Activated CD4-positive, alpha-beta T cell treated with anti-CD3 and anti-CD28 coated beads for 48 hours (primary cell): ENCODE data around the gene HGD.

Experiments
- DNase-seq: peaks from one replicate; pipeline ENCODE4 v3.0.0-alpha.2; 2020

The HGD gene, protein sequence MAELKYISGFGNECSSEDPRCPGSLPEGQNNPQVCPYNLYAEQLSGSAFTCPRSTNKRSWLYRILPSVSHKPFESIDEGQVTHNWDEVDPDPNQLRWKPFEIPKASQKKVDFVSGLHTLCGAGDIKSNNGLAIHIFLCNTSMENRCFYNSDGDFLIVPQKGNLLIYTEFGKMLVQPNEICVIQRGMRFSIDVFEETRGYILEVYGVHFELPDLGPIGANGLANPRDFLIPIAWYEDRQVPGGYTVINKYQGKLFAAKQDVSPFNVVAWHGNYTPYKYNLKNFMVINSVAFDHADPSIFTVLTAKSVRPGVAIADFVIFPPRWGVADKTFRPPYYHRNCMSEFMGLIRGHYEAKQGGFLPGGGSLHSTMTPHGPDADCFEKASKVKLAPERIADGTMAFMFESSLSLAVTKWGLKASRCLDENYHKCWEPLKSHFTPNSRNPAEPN

DNA sequence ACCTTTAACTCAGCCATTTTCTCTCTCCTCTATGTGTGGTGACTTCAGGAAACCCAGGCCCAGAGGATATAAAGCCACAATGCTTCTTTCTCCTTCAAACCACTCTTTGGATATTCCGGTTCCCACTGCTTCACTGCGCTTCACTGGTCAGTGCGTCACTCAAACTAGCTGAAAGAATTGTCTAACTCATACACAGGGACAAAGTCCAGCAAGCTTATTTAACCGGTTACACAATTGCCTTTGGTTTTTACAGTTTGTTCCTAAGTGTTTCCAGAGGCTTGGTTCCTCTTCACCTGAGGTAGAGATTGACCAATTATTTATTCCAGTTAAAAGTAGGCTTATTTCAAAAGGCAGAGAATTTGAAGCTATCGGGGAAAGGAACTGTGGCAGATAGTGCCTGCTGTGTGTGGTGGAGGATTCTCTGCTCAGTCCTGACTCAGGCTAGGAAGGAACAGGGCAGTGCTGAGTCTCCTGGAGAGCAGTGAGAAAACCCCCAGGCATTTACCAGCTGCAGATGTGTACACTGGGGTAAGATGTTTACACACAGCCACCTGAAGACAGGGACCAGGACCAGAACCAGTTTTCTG is at the start of gene HGD:
TSS of gene HGD (minus strand) at position 145 of the 587 bp plus-strand sequence. CDS start at position 17, 128 bp downstream.
- no peak for DNase-seq

DNA sequence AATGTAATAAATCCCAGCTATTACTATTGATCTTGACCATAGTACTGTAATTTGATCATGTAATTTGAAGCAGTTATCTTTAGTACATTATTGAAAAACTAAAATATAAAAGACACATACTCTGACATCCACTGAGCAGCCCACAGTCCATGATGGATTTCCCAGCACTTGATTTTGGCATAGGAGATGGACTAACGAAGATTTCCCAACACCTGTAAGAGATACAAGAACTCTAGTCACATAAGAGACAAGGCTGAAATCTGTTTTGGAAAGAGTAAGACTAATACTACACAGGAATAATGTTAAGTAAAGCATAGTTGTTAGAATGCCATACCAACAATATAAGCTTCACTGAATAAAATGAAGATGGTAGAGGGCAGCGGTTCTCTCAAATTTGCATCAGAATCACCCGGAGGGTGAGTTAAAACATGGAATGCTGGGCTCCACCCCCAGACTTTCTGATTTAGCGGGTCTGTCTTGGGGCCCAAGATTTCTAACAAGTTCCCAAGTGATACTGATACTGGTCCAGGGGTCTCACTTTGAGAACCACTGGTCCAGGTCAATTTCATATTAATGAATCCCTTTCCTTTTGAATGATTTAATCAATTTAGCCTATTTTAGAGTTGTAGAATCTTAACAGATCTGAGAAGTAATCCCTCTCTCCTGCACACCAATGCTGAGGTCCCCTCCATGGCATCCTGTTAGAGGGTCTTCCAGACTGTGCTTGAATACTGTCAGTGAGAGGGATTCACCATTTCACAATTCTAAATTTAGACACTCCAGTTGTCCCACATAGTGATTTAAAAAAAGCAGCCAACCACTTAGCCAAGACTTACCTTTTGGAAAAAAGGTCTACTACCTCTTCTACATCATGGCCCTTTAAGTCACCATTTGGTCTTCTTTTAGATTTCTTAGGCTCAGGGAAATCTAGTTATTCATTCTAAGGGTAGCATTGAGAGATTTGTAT is 48.8 kb upstream of the HGD start:
- no peak for DNase-seq

DNA sequence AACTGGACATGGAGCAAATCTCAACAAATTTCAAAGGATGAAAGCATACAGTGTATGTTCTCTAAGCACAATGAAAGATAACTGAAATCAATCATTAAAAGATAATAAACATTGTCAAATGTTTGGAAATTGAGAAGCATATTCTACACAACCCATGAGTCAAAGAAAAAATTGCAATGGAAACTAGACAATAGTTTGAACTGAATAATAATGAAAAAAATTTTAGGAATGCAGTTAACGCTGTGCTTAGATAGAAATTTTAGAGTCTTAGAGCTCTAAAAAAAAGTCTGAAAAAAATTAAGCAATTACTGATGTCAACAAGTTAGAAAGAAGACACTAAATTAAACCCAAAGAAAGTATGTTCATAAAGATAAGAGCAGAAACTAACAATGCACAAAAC is 44.8 kb upstream of the HGD start:
- DNase-seq, result no peak

DNA sequence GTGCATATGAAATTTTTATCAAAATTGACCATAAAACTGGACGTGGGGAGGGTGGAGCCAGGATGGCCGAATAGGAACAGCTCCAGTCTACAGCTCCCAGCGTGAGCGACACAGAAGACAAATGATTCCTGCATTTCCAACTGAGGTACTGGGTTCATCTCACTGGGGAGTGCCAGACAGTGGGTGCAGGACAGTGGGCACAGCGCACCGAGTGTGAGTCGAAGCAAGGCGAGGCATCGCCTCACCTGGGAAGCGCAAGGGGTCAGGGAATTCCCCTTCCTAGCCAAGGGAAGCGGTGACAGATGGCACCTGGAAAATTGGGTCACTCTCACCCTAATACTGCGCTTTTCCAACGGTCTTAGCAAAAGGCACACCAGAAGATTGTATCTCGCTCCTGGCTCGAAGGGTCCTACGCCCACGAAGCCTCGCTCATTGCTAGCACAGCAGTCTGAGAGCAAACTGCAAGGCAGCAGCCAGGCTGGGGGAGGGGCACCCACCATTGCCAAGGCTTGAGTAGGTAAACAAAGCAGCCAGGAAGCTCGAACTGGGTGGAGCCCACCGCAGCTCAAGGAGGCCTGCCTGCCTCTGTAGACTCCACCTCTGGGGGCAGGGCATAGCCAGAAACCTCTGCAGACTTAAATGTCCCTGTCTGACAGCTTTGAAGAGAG is 37.3 kb upstream of the HGD start:
- DNase-seq, result peak; percentile 63

DNA sequence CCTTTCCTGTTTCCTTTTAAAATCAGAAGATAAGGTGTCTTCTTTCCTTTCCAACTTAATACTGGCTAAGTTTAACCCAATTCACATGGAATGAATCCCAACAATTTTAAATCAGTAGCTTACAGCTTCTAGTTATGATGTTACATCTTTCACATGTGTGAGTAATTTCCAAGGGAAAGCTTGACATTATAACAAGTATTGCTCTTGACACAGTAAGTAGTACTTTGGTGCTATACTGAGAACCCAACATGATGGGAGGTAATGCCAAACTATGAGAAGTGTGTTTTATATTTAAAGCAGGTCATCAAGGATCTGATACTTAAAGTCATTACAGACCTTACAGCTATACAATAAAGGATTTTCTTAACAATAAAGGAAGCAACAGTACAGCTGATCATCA is 31.2 kb upstream of the HGD start:
- no peak for DNase-seq

DNA sequence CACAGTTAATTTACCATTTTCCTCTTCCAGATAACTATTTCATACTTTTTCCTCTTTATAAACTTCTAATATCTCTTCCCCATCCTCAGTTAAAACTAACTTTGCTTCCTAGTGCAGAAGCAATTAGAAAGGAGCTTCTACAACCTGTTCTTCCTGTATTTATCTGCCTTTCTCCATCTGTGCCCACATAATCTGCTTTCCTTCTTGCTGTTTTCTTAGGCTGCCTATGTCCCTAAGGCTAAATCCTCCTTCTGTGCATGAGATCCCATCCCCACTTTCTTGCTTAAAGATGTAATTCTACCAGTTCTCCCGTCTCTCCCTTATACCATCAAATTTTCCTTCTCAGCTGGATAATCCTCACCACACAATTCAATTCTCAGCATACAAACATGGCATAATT is 28.3 kb upstream of the HGD start:
- no peak for DNase-seq

DNA sequence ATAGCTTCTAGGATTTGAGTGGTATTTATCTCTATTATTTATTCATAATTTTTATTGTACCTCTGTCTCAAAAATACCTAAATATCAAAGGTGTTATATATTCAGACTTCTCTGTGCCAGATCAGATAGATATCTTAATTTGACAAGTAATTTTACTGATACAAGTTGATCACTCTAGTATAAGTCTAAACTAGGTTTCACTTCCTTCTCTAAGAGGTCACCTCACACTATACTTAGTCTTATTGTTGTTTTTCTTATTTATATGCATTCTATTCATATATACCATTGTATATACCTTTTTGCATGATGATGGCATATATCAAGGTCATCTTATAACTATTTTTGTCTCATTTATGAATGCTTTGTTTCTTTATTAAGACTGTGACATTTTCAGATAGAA is 26.4 kb upstream of the HGD start:
- no peak for DNase-seq

DNA sequence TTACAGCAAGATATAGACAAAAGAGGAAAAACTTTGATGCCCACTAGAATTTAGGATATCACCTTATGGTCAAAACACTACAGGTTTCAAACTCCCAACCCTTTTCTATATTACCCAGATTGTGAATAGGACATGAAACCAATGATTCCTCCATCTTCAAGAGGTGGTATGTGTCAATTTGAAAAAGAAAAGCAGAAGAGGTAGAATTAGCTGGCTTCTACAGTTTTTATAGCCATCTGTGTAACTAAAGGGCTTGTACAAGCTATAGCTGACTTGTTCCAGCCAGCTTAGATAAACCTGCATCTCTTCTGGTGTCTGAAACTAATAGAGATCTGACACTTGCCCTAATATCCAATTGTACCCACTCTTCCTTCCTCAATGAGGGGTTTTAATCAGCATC is 24.9 kb upstream of the HGD start:
- no peak for DNase-seq

DNA sequence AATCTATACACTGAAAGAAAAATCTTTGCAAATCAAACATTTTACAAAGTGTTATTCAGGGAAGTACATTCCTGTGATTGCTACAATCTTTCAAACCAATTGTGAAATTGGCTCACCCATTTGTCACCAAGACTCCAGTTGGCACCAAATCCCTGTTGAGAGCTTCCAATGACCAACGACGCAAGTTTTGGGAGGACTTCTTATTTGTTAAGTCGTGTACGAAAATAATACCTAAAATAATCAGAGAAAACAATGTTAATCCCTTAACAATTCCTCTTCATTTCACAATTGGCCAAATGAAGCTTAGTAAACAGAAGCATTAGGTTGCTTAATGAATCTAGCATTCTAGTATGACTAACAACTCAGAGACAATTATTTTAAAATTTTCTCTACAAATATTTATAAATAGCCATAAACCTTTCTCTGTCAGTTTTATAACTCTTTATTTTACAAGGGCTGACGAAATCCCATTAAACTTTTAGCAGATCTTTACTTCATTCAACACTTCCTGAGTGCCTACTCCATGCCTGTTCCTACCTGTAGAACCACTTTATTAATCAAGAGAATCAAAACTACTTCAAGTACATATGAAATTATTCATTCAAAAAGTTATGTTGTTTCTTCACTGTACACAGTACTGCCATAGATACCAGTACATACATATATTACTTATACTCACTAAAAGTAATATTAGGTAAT is 24.0 kb upstream of the HGD start:
- DNase-seq, result no peak

DNA sequence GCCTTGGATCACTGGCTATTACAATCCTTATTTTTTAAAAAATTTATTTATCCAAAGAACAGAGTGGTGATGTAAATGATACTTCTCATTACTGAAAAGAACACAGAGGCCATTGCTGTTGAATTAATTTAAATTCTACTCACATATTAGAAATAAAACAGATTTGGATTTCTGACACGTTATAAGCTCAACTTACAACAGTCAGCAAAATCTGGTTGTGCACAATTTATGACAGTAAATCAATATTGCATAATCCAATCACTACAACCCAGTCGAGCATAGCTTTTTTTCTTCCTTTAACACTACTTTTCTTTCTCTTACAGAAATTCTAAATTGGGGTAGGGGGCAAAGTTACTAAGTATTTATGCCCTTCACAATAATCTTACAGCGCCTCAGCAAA is 17.3 kb upstream of the HGD start:
- no peak for DNase-seq

DNA sequence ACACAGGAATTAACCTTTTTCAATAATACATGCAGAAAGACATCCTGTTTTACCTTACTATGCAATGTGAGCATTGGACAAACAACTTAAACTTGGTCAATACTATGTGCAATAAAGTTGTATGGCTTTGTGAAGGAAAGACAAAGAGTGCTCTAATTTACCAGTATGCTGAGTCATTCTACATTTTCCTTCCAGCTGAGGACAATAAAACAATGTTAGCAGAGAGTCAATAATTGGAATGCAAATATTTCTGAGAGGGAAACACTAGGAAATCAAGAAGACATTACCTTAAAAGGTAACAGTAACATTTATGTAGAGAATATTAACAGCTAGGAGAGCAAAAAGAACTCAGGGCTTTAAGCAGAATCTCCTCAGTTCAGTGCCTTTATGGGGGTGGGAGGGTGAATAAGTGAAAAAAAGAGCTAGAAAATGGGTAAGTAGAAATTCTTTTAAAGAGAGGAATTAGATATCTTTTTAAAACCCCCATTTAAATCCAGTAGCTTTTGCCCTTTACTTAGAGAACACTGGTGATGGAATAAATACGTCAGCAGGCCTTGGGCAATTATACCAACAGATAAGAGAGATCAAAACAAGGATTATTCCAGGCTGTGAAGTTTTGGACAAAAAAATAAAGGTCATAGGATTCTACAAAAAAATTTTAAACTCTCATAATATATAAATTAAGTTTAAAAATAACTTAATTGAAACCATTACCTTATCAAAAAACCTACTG is 11.6 kb upstream of the HGD start:
- DNase-seq, result no peak

DNA sequence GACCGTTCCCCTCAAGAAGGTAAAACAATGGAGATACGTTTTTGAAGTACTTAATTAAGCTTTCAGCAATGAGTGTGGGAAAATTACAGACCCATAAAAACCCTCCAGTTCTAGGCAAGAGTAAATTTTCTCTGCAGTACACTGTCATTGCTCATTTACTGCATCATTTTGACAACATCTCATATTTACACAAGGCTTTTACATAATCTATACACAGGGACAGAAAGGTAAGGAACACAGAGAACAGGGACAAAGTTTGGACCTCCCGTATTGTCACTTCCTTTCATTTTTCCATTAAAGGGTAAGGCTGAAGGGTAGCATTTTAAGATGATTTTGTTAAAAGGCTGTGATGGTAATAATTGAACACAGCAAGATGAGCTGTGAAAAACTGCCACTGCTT is 7.4 kb upstream of the HGD start:
- DNase-seq, result no peak

DNA sequence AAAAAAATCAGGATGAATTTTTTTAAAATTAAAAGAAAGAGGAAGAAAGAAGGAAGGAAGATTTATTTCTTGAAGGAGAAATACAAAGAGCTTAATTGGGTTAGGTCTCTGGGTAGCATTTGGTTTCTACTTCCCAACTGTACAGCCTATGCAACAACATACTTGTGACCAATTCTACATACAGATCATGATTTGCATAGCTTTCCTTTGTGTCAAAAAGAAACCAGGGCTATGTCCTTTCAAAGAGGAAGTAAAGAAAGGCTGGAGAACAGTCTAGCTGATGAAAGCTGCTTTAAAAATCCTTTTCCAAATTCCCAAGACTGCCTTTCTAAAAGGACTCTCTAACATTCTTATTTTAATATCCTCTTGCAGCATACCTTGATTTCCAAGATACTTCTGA is 6.1 kb upstream of the HGD start:
- DNase-seq, result no peak

DNA sequence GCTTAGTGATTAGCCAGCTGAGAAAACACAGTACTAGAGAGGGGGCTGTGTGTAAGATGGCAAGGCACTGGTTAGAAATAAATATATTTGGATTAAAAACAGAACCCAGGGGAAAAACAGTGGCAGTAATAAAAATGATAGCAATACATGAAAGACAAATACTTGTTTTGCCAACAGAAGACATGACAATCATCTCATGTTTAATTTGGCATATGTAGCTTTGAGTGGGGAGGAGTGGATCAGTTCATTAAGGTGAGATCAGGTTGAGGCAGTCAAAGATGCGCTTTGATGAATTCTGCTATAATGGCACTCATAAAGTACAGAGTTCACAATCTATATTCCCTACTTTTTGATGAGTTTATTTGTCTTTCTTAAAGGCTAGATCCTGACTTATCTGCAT is 3.4 kb upstream of the HGD start:
- no peak for DNase-seq

DNA sequence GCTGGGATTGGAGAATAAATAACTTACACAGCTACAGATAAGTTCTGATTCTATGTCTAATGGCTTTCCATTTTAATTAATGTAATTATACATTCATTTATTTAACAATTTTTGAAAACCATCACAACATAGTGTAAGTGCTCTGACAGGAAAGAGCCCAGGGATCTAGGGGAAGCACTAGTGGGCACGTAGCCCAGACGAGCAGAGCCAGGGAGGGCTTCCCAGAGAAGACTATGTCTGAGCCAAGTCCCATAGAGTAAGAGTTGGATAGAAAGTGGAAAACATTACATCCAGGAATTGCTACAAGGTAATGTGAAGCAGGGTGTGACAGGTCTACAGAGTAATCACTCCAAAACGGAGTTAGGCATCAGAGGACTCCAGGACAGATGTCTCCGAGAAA is 2.9 kb upstream of the HGD start:
- no peak for DNase-seq

DNA sequence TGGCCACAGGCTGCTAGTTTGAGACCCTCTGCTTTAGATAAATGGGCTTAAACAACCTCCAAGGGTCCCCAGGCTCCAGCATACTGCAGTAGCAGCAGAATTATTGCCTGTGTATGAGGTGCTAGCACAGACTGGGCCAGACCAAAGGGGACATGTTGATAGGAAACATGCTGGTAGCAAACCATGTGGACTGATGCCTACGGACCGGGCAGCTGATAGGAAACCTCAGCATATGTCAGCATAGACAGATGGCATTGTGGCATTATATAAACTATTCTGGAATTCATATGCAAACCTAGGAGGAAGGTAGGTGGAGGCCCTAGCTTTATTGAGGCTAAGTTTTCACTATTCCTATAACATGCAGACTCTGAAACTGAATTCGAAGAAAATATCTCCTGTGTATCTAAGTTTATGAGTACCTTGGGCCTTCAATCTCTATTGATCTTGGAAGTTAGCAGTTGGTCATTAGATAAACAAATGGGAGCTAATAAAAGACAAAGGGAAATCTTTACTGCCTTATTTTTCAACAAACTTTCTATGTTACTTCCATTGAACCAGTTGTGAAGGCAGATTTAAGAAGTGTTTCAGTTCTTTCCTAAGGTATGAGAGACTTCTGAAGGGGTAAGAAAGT is 1.7 kb upstream of the HGD start:
- DNase-seq, result no peak

DNA sequence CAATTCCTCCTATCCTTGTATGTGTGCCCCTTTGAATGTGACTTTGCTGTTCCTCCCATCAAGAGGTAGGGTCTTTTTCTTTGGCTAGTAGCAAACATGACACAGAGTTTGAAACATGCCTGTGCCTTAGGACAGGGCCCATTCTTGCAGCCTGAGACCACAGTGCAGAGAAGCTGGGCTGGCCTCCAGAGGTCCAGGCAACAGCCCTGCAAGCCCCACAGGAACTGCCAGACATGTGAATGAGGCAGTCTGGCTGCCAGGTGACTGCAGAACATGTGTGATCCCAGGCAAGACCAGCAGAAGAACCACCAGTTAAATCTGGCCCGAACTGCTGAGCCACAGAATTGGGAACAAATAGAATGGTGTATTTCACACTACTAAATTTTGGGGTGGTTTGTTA is 1.2 kb upstream of the HGD start:
- DNase-seq, result no peak

DNA sequence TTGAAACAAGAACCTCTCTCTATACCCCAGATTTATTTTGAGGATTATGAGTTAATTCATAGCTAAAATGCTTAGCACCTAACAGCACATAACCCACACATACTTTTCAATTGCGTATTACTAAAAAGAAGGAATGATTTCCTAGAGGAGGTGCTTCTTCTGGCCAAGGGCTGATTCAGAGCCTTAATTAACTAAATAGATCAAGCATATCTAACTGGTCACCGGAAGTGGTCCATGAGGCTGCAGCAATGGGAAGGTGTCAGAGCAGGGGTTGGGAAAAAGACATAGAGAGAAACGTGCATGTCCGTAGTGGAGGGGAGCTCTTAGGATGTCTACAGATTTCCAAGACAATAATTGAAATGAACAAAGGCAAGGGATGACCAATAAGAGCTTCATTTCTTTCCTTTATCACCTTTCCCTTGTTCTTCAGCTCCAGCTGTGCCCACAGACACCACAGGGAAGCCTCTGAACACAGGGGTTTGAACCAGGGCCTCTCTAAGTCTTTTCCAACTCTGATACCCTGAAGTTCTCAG is 467 bp downstream of the HGD start:
- DNase-seq, result no peak

DNA sequence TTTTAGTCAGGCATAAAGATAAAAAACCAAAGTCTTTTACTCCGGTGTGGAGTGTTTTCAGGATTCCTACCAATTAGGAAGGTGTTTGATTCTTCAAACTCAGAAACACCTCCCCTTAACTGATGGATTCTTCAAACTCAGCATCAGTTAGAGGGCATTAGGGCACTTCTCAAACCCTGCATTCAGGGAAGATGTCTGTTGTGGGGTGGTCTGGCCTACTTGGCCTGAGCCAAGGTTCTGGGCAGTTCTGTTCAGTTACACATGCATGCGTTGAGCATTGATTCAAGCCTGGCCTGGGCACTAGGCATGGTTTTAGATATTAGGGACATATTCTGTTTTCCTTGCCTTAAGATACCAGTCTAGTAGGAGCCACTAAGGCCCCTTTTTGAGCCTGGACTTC is 1.0 kb downstream of the HGD start:
- no peak for DNase-seq

DNA sequence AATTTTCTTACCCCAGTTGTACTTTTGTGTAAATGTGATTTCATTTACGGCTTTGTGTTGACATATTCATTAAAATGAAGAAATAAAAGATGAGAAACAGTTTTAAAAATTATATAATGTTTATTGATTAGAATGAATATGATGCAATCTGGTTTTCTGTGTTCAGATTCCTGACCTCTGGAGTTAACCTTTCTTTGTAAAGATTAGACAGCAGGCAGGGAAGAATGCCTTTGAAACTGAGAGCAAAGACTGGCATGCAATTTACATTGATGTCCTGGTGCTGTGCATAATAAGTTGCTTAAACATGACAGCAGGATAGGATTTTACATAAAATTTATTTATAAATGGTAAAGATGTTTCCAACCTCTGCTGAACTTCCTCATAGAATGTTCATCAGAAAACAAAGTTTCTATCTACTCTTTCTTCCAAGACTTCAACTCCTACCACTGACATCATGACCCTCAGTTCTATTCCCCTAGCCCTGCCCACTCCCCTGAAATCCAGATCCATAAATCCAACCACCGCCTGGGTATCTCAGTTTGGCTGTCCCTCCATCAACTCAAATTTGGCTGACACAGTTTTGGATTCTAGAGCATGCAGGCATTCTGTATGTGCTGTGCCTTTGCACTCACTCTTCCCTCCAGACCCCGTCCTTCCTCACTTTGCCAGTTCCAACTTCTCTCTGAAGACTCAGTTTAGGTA is 1.7 kb downstream of the HGD start:
- no peak for DNase-seq
